MG63 (cell line): ENCODE data around the gene NCAN. TPM values are rescaled to one million over a fixed set of nuclear protein-coding genes. Genes with fewer than 3 reads are reported as not detected.

ENCODE experiments used
- DNase-seq: peaks from one replicate; pipeline ENCODE4 v3.0.0-alpha.2; 2020
- H3K27me3 ChIP-seq: fragments of 250-450 bp; sonication (Bioruptor Pico); 2 replicates; pipeline ENCODE4 v1.5.1; 2020; ENCODE audit warnings: mild to moderate bottlenecking, moderate library complexity
- H3K36me3 ChIP-seq: fragments of 250-450 bp; sonication (Bioruptor Pico); 2 replicates; pipeline ENCODE4 v1.5.1; 2020; ENCODE audit warnings: mild to moderate bottlenecking, moderate library complexity
- H3K4me3 ChIP-seq: fragments of 250-450 bp; sonication (Bioruptor Pico); 2 replicates; pipeline ENCODE4 v1.5.1; 2020; ENCODE audit warnings: mild to moderate bottlenecking, moderate library complexity
- H3K9me3 ChIP-seq: fragments of 250-450 bp; sonication (Bioruptor Pico); 2 replicates; pipeline ENCODE4 v1.5.1; 2020; ENCODE audit warnings: mild to moderate bottlenecking, moderate library complexity
- total RNA-seq: library from RNA; depleted of rRNA; stranded (reverse); fragments of >200 nt; shearing (Covaris generic); gene quantifications from 2 replicates; pipeline ENCODE4 v1.2.3, GENCODE V29; 2014; ENCODE audit warnings: low replicate concordance; rRNA removed

Gene NCAN
- total RNA-seq, 1 experiment from 2014 or later, result 0.07 TPM

GRCh38 chr19:19280561-19280960 lies 68.8 kb downstream of the NCAN start:
- DNase-seq, result no peak
- Histone ChIP-seq H3K36me3 (peaks cover 86% of the 10 kb centered on the region), H3K27me3 (no peaks in the 10 kb centered on the region), H3K9me3 (no peaks in the 10 kb centered on the region), H3K4me3 (no peak overlapping the region)

- no peak for DNase-seq
- Histone ChIP-seq H3K4me3 (no peak overlapping the region), H3K9me3 (no peaks in the 10 kb centered on the region), H3K27me3 (no peaks in the 10 kb centered on the region), H3K36me3 (peaks cover 89% of the 10 kb centered on the region)
Measured at GRCh38 chr19:19285686-19286085, 73.9 kb downstream of the NCAN start.

GRCh38 chr19:19292607-19293006 lies 80.8 kb downstream of the NCAN start:
- no peak overlapping the region for H3K4me3 ChIP-seq
- DNase-seq, result no peak
- peaks cover 7% of the 10 kb centered on the region for H3K9me3 ChIP-seq
- H3K27me3 ChIP-seq, result no peaks in the 10 kb centered on the region
- H3K36me3 ChIP-seq, result peaks cover 68% of the 10 kb centered on the region

GRCh38 chr19:19294914-19295313 lies 83.2 kb downstream of the NCAN start:
- no peak for DNase-seq
- no peaks in the 10 kb centered on the region for H3K27me3 ChIP-seq
- peaks cover 7% of the 10 kb centered on the region for H3K9me3 ChIP-seq
- peaks cover 63% of the 10 kb centered on the region for H3K36me3 ChIP-seq
- H3K4me3 ChIP-seq, result no peak overlapping the region

- no peak overlapping the region for H3K4me3 ChIP-seq
- H3K9me3 ChIP-seq, result peaks cover 7% of the 10 kb centered on the region
- no peak for DNase-seq
- H3K36me3 ChIP-seq, result peaks cover 73% of the 10 kb centered on the region
- H3K27me3 ChIP-seq, result no peaks in the 10 kb centered on the region
Measured at GRCh38 chr19:19296953-19297689, 85.4 kb downstream of the NCAN start.

GRCh38 chr19:19297759-19298158 lies 86.0 kb downstream of the NCAN start:
- no peak for DNase-seq
- peaks cover 5% of the 10 kb centered on the region for H3K9me3 ChIP-seq

GRCh38 chr19:19300613-19301012 lies 88.9 kb downstream of the NCAN start:
- DNase-seq, result no peak
- H3K4me3 ChIP-seq, result no peak overlapping the region
- H3K27me3 ChIP-seq, result no peaks in the 10 kb centered on the region
- no peaks in the 10 kb centered on the region for H3K9me3 ChIP-seq
- peaks cover 85% of the 10 kb centered on the region for H3K36me3 ChIP-seq

More at GRCh38 chr19:19297759-19298158, 86.0 kb downstream of the NCAN start:
- H3K4me3 ChIP-seq, result no peak overlapping the region
- H3K36me3 ChIP-seq, result peaks cover 72% of the 10 kb centered on the region
- H3K27me3 ChIP-seq, result no peaks in the 10 kb centered on the region

Other genes starting within 250 kb of the NCAN start
- 57.3 and 58.7 TPM in 2 replicates for gene SUGP2, start 178.4 kb upstream of the NCAN start, total RNA-seq
- gene ARMC6, start 178.4 kb upstream of the NCAN start, total RNA-seq, result 219 and 267 TPM in 2 replicates
- gene SLC25A42, start 148.0 kb upstream of the NCAN start, total RNA-seq, result 2.0 and 10.0 TPM in 2 replicates
- 33.2 and 64.3 TPM in 2 replicates for gene TMEM161A, start 73.5 kb upstream of the NCAN start, total RNA-seq
- 2.1 TPM in 1 of 2 replicates, not detected in the other for gene MEF2B, start 41.7 kb upstream of the NCAN start, total RNA-seq
- gene BORCS8, start 19.8 kb upstream of the NCAN start, total RNA-seq, result 16.5 and 37.4 TPM in 2 replicates
- gene RFXANK, start 19.7 kb upstream of the NCAN start, total RNA-seq, result 64.9 and 144 TPM in 2 replicates
- gene NR2C2AP, start 8.5 kb upstream of the NCAN start, total RNA-seq, result 46.4 and 63.1 TPM in 2 replicates
- gene TM6SF2, start 61.3 kb downstream of the NCAN start, total RNA-seq, result not detected in 2 replicates
- gene SUGP1, start 108.6 kb downstream of the NCAN start, total RNA-seq, result 28.9 and 57.0 TPM in 2 replicates
- gene MAU2, start 108.9 kb downstream of the NCAN start, total RNA-seq, result 19.6 and 32.9 TPM in 2 replicates
- gene GATAD2A, start 193.7 kb downstream of the NCAN start, total RNA-seq, result 46.3 and 69.1 TPM in 2 replicates